ENCODE measurements around the gene LGALS3BP. TPM values are rescaled to one million over a fixed set of nuclear protein-coding genes. Genes with fewer than 3 reads are reported as not detected.
"Not testable (repeated sequence)": the region's sequence is repeated elsewhere in the genome, so short reads cannot be mapped to it uniquely, and the experiment has no call there.

LGALS3BP gene
- total RNA-seq, 1 experiment from 2014 or later: 57.9 TPM

- POLR2A ChIA-PET: no interaction called here
- DNase-seq (ENCODE audit: low spot score) (no peak), ATAC-seq (no peak)
- Mint-ChIP-seq H3K27ac (no peak overlapping the region), H3K27me3 (ENCODE audit: low read depth) (peaks cover 83% of the 10 kb centered on the region), H3K4me3 (no peak overlapping the region), H3K9me3 (no peaks in the 10 kb centered on the region), H3K36me3 (no peaks in the 10 kb centered on the region), H3K4me1 (peaks cover 14% of the 10 kb centered on the region)
- CTCF ChIA-PET: interaction anchor here (0.7 to 2.3 kb wide), 4 partner anchors 18 to 100 kb away, joined by 3 to 15 read pairs (median 4); no protein-coding TSS in a partner anchor
- no peak for TF ChIP-seq USF2 (CRISPR knock-in tag; IDR thresholded peaks at IDR 0.05)
- no peak for TF ChIP-seq ATF3 (CRISPR knock-in tag; conservative IDR thresholded peaks at IDR 0.05)
- no peak for TF ChIP-seq ZNF425 (CRISPR knock-in tag; conservative IDR thresholded peaks at IDR 0.05)
- no peak for TF ChIP-seq ELF4 (CRISPR knock-in tag; IDR thresholded peaks at IDR 0.05; ENCODE audit: low read depth)
- TF ChIP-seq MLX (CRISPR knock-in tag; IDR thresholded peaks at IDR 0.05): no peak
- TF ChIP-seq E2F4 (CRISPR knock-in tag; IDR thresholded peaks at IDR 0.05; ENCODE audit: borderline replicate concordance, low read depth): no peak
- TF ChIP-seq NR3C1 (CRISPR knock-in tag; conservative IDR thresholded peaks at IDR 0.05; ENCODE audit: low read depth): no peak
- TF ChIP-seq ZNF512 (CRISPR knock-in tag; IDR thresholded peaks at IDR 0.05; ENCODE audit: borderline replicate concordance): no peak
- TF ChIP-seq ERG (CRISPR knock-in tag; IDR thresholded peaks at IDR 0.05): no peak
- TF ChIP-seq NFATC4 (CRISPR knock-in tag; IDR thresholded peaks at IDR 0.05): no peak
- TF ChIP-seq TCF7 (CRISPR knock-in tag; IDR thresholded peaks at IDR 0.05; ENCODE audit: low read depth): no peak
Observed at GRCh38 chr17:79022507-79022991, 42.8 kb upstream of the LGALS3BP start.

- DNase-seq (ENCODE audit: low spot score); ATAC-seq; H3K36me3 Mint-ChIP-seq; H3K27ac Mint-ChIP-seq; H3K9me3 Mint-ChIP-seq; POLR2A ChIA-PET; H3K4me3 Mint-ChIP-seq: not testable (repeated sequence)
- Mint-ChIP-seq H3K27me3 (ENCODE audit: low read depth) (peaks cover 81% of the 10 kb centered on the region), H3K4me1 (peaks cover 16% of the 10 kb centered on the region)
- CTCF ChIA-PET: interaction anchor here (0.7 to 2.3 kb wide), 3 partner anchors 20 to 24 kb away, joined by 3 to 15 read pairs (median 4); no protein-coding TSS in a partner anchor
Observed at GRCh38 chr17:79021929-79022328, 42.2 kb upstream of the LGALS3BP start.

GRCh38 chr17:79020631-79021301, 41.0 kb upstream of the LGALS3BP start:
- H3K36me3 Mint-ChIP-seq: peaks cover 6% of the 10 kb centered on the region
- CTCF ChIA-PET: interaction anchor here (0.9 to 1.5 kb wide), 3 partner anchors 22 to 25 kb away, joined by 3 to 5 read pairs (median 5); no protein-coding TSS in a partner anchor
- H3K9me3 Mint-ChIP-seq: peaks cover 18% of the 10 kb centered on the region
- POLR2A ChIA-PET: no interaction called here
- H3K4me3 Mint-ChIP-seq: no peak overlapping the region
- no peak overlapping the region for H3K27ac Mint-ChIP-seq
- H3K27me3 Mint-ChIP-seq (ENCODE audit: low read depth): peaks cover 77% of the 10 kb centered on the region
- peaks cover 16% of the 10 kb centered on the region for H3K4me1 Mint-ChIP-seq
- no peak for DNase-seq (ENCODE audit: low spot score)
- ATAC-seq: no peak
- no peak for TF ChIP-seq GTF2I (CRISPR knock-in tag; conservative IDR thresholded peaks at IDR 0.05)
- no peak for TF ChIP-seq E2F5 (CRISPR knock-in tag; IDR thresholded peaks at IDR 0.05)
- no peak for TF ChIP-seq PREB (CRISPR knock-in tag; IDR thresholded peaks at IDR 0.05; ENCODE audit: borderline replicate concordance)
- no peak for TF ChIP-seq NR2C2 (CRISPR knock-in tag; IDR thresholded peaks at IDR 0.05)
- TF ChIP-seq ATF2 (CRISPR knock-in tag; IDR thresholded peaks at IDR 0.05; ENCODE audit: borderline replicate concordance, low read depth): no peak
- TF ChIP-seq NR1H2 (CRISPR knock-in tag; IDR thresholded peaks at IDR 0.05): no peak
- TF ChIP-seq NFYB (CRISPR knock-in tag; conservative IDR thresholded peaks at IDR 0.05; ENCODE audit: low read depth): no peak

Data from WTC11 (cell line).